Esophagus squamous epithelium (tissue), 5 donors: ENCODE measurements around the gene NPR1. TPM values are rescaled to one million over a fixed set of nuclear protein-coding genes. Genes with fewer than 3 reads are reported as not detected.

Experiments
- DNase-seq: peaks from one replicate; lab custom pipeline; 2025; lab: John Stamatoyannopoulos, UW
- H3K27ac ChIP-seq, 4 donors: fragments of 200-600 bp; sonication (generic); one replicate each; pipeline ENCODE4 v1.5.1; 2016 to 2019; ENCODE audit warnings: mild to moderate bottlenecking in 1 of 4
- H3K27me3 ChIP-seq, 4 donors: fragments of 200-600 bp; sonication (generic); 1 replicate in 3 of 4; 2 replicates in 1 of 4; pipeline versions ENCODE4 v1.5.1 to v1.6.0; 2017 to 2021; ENCODE audit warnings: antibody characterized with exemption in 1 of 4
- H3K36me3 ChIP-seq, 3 donors: fragments of 200-600 bp; sonication (generic); one replicate each; pipeline ENCODE4 v1.5.1; 2016 to 2019
- H3K4me1 ChIP-seq, 3 donors: fragments of 200-600 bp; sonication (generic); one replicate each; pipeline ENCODE4 v1.5.1; 2017 to 2019
- H3K4me3 ChIP-seq, 4 donors: fragments of 200-600 bp; sonication (generic); 1 replicate in 3 of 4; 2 replicates in 1 of 4; pipeline ENCODE4 v1.5.1; 2016 to 2019; ENCODE audit warnings: mild to moderate bottlenecking in 2 of 4, moderate library complexity in 1 of 4
- H3K9me3 ChIP-seq, 3 donors: fragments of 200-600 bp; sonication (generic); one replicate each; pipeline ENCODE4 v1.5.1; 2016 to 2019
- CTCF ChIP-seq, 6 experiments: fragments of 450-650 bp in 4 of 6; fragments of 200-600 bp in 2 of 6; sonication (generic) in 2 of 6; IDR thresholded peaks; one replicate each; pipeline ENCODE4 v1.5.1; 2016 to 2019; ENCODE audit warnings: antibody characterized with exemption in 6 of 6, mild to moderate bottlenecking in 4 of 6, moderate library complexity in 4 of 6
- POLR2A ChIP-seq, 4 donors: fragments of 450-650 bp; IDR thresholded peaks; one replicate each; pipeline ENCODE4 v1.6.1; 2017; ENCODE audit warnings: antibody characterized with exemption in 4 of 4, mild to moderate bottlenecking in 4 of 4, moderate library complexity in 3 of 4
- WGBS, 2 donors: methylation state at CpG; one replicate each; pipeline ENCODE4 v1.1.5; 2018; 5-methylcytosine and 5-hydroxymethylcytosine counted together
- intact Hi-C: fragments of 100-400 bp; cut with DNase I; formaldehyde crosslinking; loops from one replicate; pipeline ENCODE4 v1.15.0; 2022
- total RNA-seq, 4 donors: library from RNA; depleted of rRNA; stranded (reverse); fragments of >200 nt; gene quantifications; one replicate each; pipeline ENCODE4 v1.1.0, GENCODE V29; 2016
- donor health status: DM: yes; HTN: yes; CAD: no.

NPR1 gene
- total RNA-seq, 4 donors from 2014 or later = 1.8 to 15.6 (median 6.4) TPM

GRCh38 chr1:153679337-153680119 is 1.0 kb downstream of the NPR1 start:
- H3K4me1 ChIP-seq = peaks cover 19 to 34% (median 22%) of the 10 kb centered on the region in 3 donors
- H3K27ac ChIP-seq = peak overlapping the region; percentile 34 to 82 (median 64)
- intact Hi-C loops = loop anchor here (5.0 to 10.0 kb wide), 2 partner anchors 68 to 305 kb away; partner anchors contain the start of gene RAB13
- TF ChIP-seq POLR2A (IDR thresholded peaks at IDR 0.05) = no peak
- TF ChIP-seq CTCF (IDR thresholded peaks at IDR 0.05) = peak in 3 of 6 experiments; percentile 18 to 34 (median 20)
- no peak for DNase-seq
- 9 to 17% methylated on average over 16 to 18 of the region's 73 CpGs for WGBS, 2 donors
- H3K9me3 ChIP-seq = no peaks in the 10 kb centered on the region
- peaks cover 0 to 6% (median 0%) of the 10 kb centered on the region in 3 donors for H3K36me3 ChIP-seq
- peaks cover 3 to 44% (median 7%) of the 10 kb centered on the region in 4 donors for H3K27me3 ChIP-seq
- peak overlapping the region; percentile 37 to 70 (median 48) for H3K4me3 ChIP-seq

- peaks cover 0 to 6% (median 0%) of the 10 kb centered on the region in 3 donors for H3K36me3 ChIP-seq
- no peaks in the 10 kb centered on the region for H3K9me3 ChIP-seq
- 36 to 37% methylated on average over 6 to 9 of the region's 10 CpGs for WGBS, 2 donors
- H3K27ac ChIP-seq = peak overlapping the region in 2 of 4 donors; percentile 60 to 82
- peaks cover 19 to 34% (median 22%) of the 10 kb centered on the region in 3 donors for H3K4me1 ChIP-seq
- intact Hi-C loops = loop anchor here (5.0 kb wide), 1 partner anchor 67 kb away; no protein-coding TSS in a partner anchor
- H3K27me3 ChIP-seq = peaks cover 3 to 44% (median 7%) of the 10 kb centered on the region in 4 donors
- DNase-seq = no peak
- TF ChIP-seq CTCF (IDR thresholded peaks at IDR 0.05) (no peak), POLR2A (IDR thresholded peaks at IDR 0.05) (no peak)
- peak overlapping the region in 3 of 4 donors; percentile 44 to 70 (median 52) for H3K4me3 ChIP-seq
Observed at GRCh38 chr1:153680120-153680403, 1.6 kb downstream of the NPR1 start.

GRCh38 chr1:153682730-153683129 is 4.2 kb downstream of the NPR1 start:
- intact Hi-C loops = loop anchor here (5.0 kb wide), 1 partner anchor 65 kb away; no protein-coding TSS in a partner anchor
- WGBS, 2 donors = 88 to 90% methylated on average over 5 to 6 of the region's 7 CpGs

DNA sequence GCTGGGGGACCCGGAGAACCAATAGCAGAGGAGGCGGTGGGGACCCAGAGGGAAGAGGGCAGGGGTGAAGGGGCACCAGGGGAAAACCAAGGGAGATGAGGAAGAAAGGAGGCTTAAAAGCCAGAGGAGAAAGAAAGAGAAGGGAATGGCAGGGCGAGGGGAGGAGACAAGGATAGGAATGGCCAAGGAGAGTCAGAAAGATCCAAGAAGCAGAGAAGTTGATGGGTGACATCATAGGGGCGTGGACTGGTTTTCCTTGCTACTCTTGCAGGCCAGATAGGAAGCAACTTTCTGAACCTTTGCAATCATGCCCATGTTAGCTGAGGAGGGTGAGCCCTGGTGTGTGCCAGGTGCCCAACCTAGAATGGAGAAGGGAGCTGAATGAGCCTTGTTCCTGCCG is 5.4 kb downstream of the NPR1 start:
- no peak overlapping the region for H3K27ac ChIP-seq
- peaks cover 6 to 18% (median 10%) of the 10 kb centered on the region in 3 donors for H3K4me1 ChIP-seq
- no peak overlapping the region for H3K4me3 ChIP-seq
- H3K36me3 ChIP-seq = peaks cover 0 to 15% (median 0%) of the 10 kb centered on the region in 3 donors
- intact Hi-C loops = loop anchor here (5.0 kb wide), 1 partner anchor 63 kb away; no protein-coding TSS in a partner anchor
- H3K27me3 ChIP-seq = peaks cover 0 to 29% (median 6%) of the 10 kb centered on the region in 4 donors
- TF ChIP-seq CTCF (IDR thresholded peaks at IDR 0.05) (no peak), POLR2A (IDR thresholded peaks at IDR 0.05) (no peak)
- DNase-seq = no peak
- 66 to 75% methylated on average over 5 of the region's 5 CpGs for WGBS, 2 donors
- no peaks in the 10 kb centered on the region for H3K9me3 ChIP-seq

More at GRCh38 chr1:153682730-153683129, 4.2 kb downstream of the NPR1 start:
- Histone ChIP-seq H3K36me3 (peaks cover 0 to 11% (median 0%) of the 10 kb centered on the region in 3 donors), H3K9me3 (no peaks in the 10 kb centered on the region), H3K27me3 (peaks cover 3 to 40% (median 7%) of the 10 kb centered on the region in 4 donors), H3K4me1 (peaks cover 17 to 29% (median 21%) of the 10 kb centered on the region in 3 donors), H3K4me3 (no peak overlapping the region), H3K27ac (no peak overlapping the region)
- TF ChIP-seq CTCF (IDR thresholded peaks at IDR 0.05) = no peak
- TF ChIP-seq POLR2A (IDR thresholded peaks at IDR 0.05) = no peak
- no peak for DNase-seq

DNA sequence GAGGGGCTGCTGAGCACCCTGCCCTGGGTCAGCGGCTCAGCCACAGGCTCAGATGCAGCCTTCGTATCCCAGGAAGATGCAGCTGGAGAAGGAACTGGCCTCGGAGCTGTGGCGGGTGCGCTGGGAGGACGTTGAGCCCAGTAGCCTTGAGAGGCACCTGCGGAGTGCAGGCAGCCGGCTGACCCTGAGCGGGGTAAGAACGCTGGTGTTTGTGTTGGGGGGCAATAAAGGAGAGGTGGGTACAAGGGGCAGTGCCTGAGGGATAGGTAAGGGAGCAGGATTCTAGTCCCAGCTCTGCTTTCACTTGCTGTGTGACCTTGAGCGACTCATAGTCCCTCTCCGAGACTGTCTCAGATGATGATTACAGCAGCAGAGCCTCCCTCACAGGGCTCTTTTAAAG is 6.4 kb downstream of the NPR1 start:
- Histone ChIP-seq H3K4me1 (peaks cover 0 to 7% (median 0%) of the 10 kb centered on the region in 3 donors), H3K4me3 (no peak overlapping the region), H3K27me3 (peaks cover 0 to 19% (median 0%) of the 10 kb centered on the region in 4 donors), H3K36me3 (peaks cover 0 to 15% (median 0%) of the 10 kb centered on the region in 3 donors), H3K9me3 (no peaks in the 10 kb centered on the region), H3K27ac (no peak overlapping the region)
- no peak for TF ChIP-seq CTCF (IDR thresholded peaks at IDR 0.05)
- TF ChIP-seq POLR2A (IDR thresholded peaks at IDR 0.05) = no peak
- no peak for DNase-seq
- WGBS, 2 donors = 83 to 89% methylated on average over 5 to 6 of the region's 12 CpGs
- intact Hi-C loops = loop anchor here (5.0 kb wide), 1 partner anchor 62 kb away; no protein-coding TSS in a partner anchor
